Type B pancreatic cell (in vitro differentiated cells): ENCODE results near the gene ERICH2. TPM values are rescaled to one million over a fixed set of nuclear protein-coding genes. Genes with fewer than 3 reads are reported as not detected.

Experiments
- DNase-seq: peaks from one replicate; pipeline ENCODE4 v3.0.0; 2021; ENCODE audit warnings: mixed read lengths; ENCODE audit not compliant: unreplicated experiment; ENCODE audit errors: extremely low spot score
- H3K27ac Mint-ChIP-seq: 2 replicates; pipeline ENCODE4 v1.8.0; 2021; ENCODE audit warnings: mild to moderate bottlenecking, mixed read lengths
- H3K27me3 Mint-ChIP-seq: 2 replicates; pipeline ENCODE4 v1.8.0; 2021; ENCODE audit warnings: mixed read lengths
- H3K36me3 Mint-ChIP-seq: 2 replicates; pipeline ENCODE4 v1.8.0; 2021; ENCODE audit warnings: mixed read lengths
- H3K4me1 Mint-ChIP-seq: one replicate; pipeline ENCODE4 v1.8.0; 2021; ENCODE audit warnings: mixed read lengths; ENCODE audit not compliant: unreplicated experiment
- H3K4me3 Mint-ChIP-seq: 2 replicates; pipeline ENCODE4 v1.8.0; 2021; ENCODE audit warnings: mild to moderate bottlenecking, mixed read lengths
- H3K9me3 Mint-ChIP-seq: 2 replicates; pipeline ENCODE4 v1.8.0; 2021; ENCODE audit warnings: mixed read lengths
- total RNA-seq: library from RNA; stranded (reverse); gene quantifications from 2 replicates; pipeline ENCODE4 v1.2.1, GENCODE V29; 2021; ENCODE audit warnings: low replicate concordance
- TF ChIP-seq, protein P1 (sequence below): fragments of 200-600 bp; sonication (generic); conservative IDR thresholded peaks from 2 replicates; pipeline ENCODE4 v1.5.0; 2021; ENCODE audit warnings: antibody characterized with exemption, mild to moderate bottlenecking

The ERICH2 gene
- total RNA-seq, 1 donor from 2014 or later: not detected

DNA sequence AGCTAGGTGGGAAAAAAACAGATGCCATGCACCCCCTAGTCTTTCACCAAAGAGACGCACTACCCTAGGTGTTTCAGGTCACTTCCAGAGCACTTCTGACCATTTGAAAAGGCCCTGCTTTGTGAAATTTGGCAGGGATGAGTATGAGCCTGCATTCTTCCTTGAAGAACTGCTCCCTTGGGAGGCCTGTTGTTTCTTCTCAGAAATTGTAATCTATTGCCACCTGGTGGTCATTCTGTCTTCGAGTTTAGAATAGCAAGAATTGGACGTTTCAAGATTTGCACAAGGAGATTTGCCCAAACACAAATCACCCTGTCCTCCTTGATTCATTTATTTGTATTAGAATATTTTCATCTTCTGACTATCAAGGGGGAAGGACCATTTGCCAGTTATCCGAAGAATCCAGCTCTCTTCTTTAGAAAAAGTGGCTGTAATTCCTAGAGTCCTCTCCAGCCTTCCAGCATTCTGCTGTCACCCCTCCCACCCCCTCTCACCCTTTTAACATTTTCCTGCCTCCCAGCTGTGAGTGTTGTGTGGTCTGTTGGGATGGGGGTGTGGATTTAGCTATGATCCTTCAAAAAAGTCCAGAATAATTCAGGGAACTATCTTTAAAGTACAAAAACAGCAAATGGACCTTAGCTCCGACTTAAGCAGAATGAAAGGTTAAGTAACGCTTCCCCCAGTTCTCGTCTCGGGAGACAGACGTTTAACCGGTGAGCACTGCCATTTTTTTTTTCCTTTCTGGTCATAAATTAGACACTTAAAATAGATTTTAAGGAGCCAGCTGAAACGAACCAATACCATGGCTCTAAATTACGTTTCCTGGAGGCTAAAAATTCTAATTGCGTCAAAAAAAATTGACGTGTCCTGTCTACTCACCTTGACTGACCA is 42.8 kb downstream of the ERICH2 start:
- Mint-ChIP-seq H3K4me3 (peak overlapping the region; percentile 16), H3K27me3 (peaks cover 76% of the 10 kb centered on the region), H3K4me1 (peaks cover 23% of the 10 kb centered on the region), H3K9me3 (no peaks in the 10 kb centered on the region), H3K27ac (no peak overlapping the region), H3K36me3 (no peaks in the 10 kb centered on the region)
- no peak for DNase-seq
- TF ChIP-seq, protein P1, sequence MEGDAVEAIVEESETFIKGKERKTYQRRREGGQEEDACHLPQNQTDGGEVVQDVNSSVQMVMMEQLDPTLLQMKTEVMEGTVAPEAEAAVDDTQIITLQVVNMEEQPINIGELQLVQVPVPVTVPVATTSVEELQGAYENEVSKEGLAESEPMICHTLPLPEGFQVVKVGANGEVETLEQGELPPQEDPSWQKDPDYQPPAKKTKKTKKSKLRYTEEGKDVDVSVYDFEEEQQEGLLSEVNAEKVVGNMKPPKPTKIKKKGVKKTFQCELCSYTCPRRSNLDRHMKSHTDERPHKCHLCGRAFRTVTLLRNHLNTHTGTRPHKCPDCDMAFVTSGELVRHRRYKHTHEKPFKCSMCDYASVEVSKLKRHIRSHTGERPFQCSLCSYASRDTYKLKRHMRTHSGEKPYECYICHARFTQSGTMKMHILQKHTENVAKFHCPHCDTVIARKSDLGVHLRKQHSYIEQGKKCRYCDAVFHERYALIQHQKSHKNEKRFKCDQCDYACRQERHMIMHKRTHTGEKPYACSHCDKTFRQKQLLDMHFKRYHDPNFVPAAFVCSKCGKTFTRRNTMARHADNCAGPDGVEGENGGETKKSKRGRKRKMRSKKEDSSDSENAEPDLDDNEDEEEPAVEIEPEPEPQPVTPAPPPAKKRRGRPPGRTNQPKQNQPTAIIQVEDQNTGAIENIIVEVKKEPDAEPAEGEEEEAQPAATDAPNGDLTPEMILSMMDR: peak; percentile 88

DNA sequence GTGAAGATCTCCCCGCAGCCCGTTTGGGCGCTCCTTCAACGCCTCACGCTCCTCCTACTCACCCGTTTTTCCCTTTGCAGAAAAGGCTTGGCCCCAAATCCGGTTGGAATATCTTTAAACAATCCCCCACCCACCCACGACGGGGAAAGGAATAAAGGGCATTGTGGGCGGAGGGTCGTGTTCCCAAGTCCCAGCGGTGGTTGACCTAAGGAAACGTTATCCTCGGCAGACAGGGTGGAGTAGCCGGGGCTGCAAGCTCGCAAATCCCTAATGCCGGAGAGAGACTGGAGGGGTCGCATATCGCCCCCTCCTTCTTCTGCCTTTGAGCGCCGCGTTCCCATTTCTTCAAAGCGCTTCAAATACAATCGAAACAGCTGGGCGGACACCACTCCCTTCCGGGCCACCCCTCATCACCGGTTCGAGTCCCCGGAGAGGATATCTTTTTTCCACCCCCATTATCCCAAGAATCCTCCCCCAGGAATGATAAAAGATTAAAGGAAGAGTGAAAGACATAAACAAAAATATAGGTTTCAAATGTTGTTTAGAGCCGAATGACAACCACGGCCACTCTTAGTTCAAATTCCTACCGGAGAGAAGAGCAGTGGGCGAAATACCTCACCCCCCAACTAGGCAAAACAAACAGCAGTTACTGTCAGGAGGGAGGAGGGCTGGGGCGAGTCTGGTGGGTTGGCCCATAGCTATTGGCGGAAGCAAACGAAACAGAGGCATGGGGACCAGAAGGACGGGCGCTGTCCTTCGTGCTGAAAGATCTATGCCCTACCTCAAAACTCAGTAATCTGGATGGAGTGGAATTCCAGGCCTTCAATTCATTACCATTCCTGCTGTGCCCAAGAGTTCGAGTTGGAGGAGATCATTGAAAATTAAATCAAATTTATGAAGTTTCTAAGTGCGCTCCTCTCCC is 43.7 kb downstream of the ERICH2 start:
- peaks cover 81% of the 10 kb centered on the region for H3K27me3 Mint-ChIP-seq
- H3K9me3 Mint-ChIP-seq: no peaks in the 10 kb centered on the region
- TF ChIP-seq, protein P1: no peak
- DNase-seq: no peak
- H3K36me3 Mint-ChIP-seq: no peaks in the 10 kb centered on the region
- peak overlapping the region; percentile 71 for H3K4me3 Mint-ChIP-seq
- no peak overlapping the region for H3K27ac Mint-ChIP-seq
- peaks cover 29% of the 10 kb centered on the region for H3K4me1 Mint-ChIP-seq

DNA sequence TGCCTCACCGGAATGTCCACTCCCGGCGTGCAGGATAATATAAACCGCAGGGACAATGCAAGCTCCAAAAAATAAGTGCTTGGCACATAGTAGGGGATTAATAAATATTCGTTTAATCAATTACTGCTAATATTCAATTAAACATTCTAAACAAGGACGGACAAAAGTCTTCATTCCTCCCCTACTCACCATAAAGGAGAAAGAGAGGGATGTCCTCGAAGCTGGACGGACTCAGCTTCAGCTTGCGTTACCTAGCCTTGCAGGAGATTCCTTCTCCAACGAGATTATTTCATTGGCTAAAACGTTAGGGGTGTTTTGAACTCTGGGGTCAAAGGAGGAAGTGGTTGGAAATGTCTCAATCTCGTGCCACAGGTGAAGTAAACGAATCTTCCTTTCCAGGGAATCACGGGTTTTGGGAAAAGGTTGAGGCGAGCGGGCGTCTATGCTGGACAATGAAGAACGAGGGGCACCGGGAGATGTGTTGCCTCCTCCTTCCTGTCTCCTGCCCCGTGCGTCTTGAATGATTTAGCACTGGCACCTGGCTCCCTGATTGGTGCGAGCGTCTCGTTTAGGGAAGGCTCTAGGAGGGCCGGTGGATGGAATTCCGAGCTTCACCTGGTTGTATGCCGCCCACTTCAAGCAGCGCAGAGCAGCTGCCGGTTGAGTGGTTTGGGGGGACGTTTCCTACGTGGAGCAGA is 44.5 kb downstream of the ERICH2 start:
- peaks cover 30% of the 10 kb centered on the region for H3K4me1 Mint-ChIP-seq
- H3K27me3 Mint-ChIP-seq: peaks cover 83% of the 10 kb centered on the region
- no peaks in the 10 kb centered on the region for H3K9me3 Mint-ChIP-seq
- peak overlapping the region; percentile 71 for H3K4me3 Mint-ChIP-seq
- TF ChIP-seq, protein P1: no peak
- no peak overlapping the region for H3K27ac Mint-ChIP-seq
- no peaks in the 10 kb centered on the region for H3K36me3 Mint-ChIP-seq
- no peak for DNase-seq

DNA sequence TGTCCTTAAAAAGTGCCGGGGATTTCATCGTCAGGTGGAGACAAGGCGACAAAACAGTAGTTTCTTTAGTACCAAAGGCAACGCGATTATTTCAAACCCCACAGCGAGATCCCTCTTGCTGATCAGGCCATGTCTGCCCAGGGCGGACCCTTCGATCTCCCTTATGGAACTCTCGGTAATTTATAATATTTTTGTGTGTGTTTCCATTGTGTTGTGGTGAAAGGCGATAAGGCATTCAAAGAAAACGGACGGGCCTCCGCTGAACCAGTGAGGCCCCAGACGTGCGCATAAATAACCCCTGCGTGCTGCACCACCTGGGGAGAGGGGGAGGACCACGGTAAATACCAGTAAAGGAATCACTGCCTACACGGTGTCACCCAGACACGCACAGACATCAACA is 45.1 kb downstream of the ERICH2 start:
- Mint-ChIP-seq H3K27ac (peak overlapping the region; percentile 62), H3K4me1 (peaks cover 30% of the 10 kb centered on the region), H3K9me3 (no peaks in the 10 kb centered on the region), H3K36me3 (no peaks in the 10 kb centered on the region), H3K27me3 (peaks cover 87% of the 10 kb centered on the region), H3K4me3 (peak overlapping the region; percentile 85)
- TF ChIP-seq, protein P1: no peak
- DNase-seq: no peak
